ENCODE data around the gene MACROD2.
"Not testable (repeated sequence)": the region's sequence is repeated elsewhere in the genome, so short reads cannot be mapped to it uniquely, and the experiment has no call there.

MACROD2 gene

DNA sequence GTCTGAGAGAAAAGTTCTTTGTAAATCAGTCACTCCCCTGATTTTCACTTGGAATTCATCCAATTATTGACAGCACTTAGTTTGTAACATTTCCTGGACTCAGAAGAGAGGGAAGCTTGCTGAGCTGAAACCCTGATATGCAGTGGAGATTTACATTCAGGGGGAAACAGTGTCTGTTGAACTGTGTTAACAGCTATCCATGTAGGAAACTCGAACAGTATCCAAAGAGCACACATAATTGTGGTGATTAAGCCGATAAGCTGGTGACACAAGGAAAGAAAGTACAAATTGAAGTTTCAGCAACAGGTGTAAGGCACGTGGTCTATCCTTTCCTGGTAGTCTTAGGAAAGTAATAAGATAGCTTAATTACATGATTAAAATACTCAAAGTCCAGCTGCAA is 420.2 kb downstream of the MACROD2 start:
- DNase-seq = no peak

DNA sequence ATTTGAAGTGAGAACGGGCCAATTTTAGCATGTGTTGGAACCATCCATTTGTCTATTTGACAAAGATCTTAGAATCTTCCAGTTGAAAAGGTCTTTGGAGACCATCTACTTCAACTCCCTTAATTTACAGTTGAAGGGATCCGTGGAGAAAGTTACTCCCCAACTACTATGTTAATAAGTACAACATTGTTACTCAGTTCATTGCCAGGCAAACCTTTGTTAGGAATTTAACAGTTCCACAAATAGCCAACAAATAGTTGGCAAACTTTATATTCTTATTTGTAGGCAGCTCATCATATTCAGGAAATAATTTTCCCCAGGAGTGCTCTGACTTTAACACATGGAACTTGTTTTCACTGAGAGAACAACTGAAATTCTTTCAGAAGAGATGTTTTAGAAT is 423.1 kb downstream of the MACROD2 start:
- DNase-seq = no peak

DNA sequence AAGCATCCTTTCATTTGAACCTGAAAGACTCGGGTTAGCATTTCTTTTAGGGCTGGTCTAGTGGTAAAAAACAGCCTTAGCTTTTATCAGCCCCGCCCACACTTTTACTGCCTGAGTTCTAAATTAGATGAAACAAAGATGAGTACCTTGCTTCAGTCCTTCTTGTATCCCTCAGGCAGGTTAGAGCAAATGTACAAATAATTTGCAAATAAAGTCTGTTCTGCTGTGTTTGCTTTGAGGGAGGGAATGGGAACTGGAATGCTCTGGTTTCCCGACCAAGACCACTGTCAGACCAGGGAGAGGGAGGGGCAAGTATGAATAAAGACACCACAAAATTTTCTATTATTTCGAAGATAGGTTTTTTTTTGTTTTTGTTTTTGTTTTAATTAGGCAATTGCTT is 427.6 kb downstream of the MACROD2 start:
- DNase-seq = no peak

DNA sequence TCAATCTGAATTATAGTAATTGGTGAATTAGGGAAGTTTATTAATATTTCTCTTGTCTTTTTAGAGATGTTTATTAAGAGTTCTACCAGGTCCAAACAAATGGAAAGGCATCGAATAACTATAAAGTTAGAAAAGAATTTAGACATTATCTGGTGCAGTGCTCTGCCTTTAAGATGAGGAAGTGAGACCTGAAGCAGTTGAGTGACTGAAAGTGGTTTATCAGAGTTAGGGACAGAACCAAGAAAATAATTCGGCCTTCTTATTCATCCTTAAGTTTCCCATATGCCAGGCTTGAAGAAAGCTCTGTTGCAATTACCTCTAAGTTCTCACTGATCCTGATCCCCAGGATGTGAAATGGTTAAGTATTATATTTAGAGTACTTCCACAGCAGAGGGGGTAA is 436.3 kb downstream of the MACROD2 start:
- DNase-seq = no peak

DNA sequence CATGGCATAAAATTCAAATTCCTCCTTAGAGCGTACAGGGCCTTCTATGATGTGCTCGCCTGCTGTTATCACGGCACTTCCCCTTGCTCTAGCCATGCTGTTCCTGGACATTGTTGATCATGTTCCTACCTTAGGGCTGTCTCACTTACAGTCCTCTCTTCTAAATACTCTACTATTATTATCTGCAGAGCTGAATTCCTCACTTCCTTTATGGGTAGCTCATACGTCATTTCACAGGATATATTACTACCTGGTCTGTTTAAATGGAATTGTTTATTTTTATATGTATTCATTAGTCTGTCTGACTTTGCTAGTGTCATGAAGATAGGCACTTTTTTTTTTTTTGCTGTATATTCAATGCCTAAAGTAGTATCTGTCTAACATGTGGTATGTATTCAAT is 436.8 kb downstream of the MACROD2 start:
- no peak for DNase-seq

DNA sequence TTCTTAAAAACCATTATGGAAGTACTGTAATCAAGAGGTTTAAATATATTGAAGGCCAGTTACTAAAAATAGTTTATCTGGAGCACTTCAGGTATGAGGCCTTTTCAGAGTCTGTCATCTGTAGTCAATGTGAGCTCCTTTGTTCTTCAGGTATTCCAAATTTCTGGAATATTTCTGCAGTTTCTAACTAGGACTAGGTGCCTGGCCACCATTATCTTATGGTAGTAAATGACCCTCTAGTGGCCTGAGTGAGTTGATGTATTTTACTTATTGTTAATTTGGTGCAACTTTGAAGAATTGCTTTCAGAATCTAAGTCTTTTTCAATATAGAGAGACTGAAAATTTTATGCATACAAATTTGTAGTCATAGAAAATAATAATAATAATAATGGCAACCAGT is 437.3 kb downstream of the MACROD2 start:
- DNase-seq = no peak

DNA sequence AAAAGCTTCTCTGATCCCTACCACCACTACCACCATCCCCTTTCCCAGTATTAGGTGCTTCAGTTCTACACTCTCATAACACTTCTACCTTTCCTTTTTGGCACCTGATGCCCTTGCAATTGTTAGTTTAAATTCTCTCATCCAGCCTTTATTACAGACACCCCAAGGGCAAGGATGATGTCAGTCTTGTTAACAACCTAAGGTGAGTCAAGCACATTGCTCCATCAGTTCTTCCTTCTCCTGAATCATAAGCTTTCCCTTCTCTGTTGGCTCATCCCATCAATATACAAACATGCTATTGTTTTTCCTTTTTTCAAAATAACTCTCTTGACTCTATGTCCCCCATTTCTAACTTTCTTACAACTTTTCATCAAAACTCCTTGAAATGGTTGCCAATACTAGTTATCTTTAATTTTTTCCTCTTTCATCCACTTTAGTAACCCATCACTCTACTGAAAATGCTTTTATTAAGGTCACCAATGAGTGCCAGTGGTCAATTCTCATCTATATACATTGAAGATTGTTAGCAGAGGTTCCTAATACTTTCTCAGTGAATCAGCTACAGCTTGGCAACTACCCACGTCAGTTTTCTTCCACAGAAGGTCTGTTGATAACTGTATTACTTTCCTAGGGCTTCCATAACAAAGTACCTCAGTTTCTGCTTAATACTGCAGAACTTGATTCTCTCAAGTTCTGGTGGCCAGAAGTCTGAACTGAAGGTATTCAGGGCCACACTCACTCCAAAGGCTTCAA is 439.2 kb downstream of the MACROD2 start:
- DNase-seq = no peak

DNA sequence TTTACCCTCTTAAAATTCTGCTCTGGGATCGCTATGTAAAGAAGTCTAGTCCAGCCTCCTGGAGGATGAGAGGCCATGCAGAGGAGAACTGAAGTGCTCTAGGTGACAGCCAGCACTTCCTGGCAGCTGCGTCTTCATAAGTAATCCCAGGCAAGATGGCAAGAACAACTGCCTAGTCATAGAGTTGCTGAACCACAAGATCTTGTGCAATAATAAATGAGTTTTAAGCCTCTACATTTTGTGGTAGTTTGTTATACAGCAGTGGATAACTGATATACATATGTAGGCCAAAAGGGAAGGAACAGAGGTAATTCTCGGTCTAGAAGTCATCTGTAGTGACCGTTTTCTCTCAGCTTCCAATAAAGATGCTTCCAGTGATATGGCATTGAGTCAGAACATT is 445.9 kb downstream of the MACROD2 start:
- DNase-seq = no peak

DNA sequence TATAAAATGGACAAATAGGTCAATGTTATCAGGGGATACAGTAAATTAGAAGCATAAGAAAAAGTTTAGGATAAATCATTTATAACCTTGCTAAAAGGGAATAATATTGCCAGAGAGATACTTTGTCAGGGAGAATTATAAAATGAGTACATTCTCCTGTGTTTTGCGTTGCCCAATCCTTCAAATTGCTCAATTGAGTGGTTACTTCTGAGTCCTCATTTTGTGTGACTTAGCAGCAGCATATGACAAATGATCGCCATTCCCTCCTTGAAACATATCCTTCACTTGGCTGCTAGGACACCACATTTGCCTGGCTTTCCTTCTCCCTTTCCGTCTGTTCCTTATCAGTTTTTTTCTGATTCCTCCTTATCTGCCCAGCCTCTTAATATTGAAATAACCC is 448.8 kb downstream of the MACROD2 start:
- DNase-seq = no peak

DNA sequence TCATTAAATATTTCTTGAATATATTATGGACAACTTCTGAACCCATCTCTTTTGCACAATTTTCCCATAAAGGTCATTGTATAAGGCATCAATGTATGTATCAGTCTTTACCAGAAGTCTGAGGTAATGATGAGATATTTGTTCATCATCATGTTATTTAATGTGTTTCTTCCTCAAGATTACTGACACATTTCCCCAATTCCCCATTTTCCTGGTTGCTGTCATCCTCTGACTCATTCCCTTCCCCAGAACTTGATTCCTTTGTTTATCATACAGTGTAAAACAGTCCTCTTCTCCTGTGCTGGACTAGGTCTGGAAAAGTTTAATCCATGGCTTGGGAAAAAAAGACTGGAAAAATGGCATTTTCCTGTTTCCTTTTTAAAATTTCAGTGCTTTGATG is 450.0 kb downstream of the MACROD2 start:
- no peak for DNase-seq

DNA sequence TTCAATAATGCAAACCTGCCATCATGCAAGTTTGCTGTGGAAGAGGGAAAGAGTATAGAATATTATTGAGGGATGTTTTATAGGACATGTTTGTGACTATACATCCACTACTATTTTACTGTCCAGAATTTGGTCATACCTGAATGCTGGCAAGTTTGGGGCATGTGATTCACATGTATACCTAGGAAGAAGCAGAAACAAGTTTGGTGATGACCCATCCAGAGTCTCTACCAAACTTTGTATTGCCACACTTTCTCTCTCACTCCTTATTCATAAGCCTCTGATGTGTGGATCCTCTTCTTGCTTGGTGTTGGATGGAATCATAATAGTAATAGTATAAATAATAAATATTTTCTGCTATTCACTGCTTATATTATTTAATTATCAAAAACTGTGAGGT is 450.6 kb downstream of the MACROD2 start:
- no peak for DNase-seq

DNA sequence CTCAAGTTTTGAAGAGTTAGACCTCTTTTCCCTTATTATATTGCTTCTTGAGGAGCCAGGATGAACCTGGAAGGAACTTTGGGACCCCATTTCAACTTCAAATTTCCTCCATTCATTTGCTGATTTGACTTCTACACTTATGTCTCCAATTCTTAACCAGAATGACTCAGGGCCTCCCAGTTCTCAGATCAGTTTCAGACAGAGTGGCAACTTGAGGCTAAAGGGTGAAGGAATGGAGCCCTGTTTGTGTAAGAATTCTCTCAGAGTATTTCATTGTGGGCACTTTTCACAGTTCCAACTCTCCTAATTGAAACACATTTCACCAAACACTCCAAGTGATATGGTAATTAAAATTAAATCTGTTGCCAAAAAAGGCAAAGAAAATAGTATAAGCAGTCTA is 451.1 kb downstream of the MACROD2 start:
- DNase-seq = no peak

DNA sequence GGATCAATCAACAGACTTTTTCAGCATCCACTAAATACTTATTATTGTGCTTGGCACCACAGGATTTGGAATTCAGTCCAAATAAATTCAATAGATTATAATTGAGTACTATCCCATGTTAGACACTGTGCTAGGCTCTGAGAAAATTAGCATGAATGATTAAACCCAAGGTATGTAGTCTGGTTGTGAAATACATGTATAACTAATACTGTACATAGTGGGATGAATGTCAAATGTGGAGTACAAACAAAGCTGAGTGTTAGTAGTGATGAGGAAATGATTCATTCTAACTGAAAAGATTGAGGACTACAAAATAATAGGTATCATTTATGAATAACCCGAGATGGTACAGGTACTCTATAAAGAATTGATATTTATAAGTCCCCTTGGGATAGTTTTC is 454.0 kb downstream of the MACROD2 start:
- no peak for DNase-seq

DNA sequence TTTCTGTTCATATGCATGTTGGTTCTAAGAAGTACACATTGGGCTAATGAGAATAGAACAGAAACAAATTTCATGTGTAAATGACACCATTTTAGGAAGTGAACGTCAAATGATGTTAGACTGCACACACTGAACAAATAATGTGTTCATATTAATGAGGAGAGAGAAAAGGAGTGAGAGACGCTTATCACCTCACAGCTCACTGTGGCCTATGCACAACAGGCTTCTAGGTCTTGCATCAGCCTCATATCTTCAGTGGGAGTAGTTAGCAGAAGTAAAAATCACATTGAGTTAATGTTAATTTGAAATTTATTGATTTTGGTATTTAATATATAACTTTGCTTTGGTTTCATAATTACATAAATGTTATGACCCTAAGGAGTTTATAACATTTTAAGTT is 454.9 kb downstream of the MACROD2 start:
- no peak for DNase-seq

DNA sequence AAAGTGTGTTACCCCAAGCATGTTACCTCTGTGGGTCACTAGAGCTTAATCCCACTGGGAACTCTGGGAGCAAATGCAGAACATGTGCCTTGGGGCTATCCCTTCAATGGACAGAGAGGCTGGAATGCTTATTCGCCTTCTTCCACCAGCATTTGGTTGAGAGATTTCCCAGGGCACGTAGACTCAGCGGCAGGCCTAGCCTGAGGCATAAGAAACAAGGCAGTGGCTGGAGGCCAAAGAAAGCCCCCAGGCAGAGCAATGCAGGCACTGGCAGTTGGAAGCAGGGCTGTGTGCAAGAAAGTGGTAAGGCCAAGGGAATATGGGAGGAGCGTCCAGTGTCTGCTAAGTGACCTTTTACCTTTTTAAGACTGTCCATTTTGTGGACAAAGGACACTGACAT is 456.1 kb downstream of the MACROD2 start:
- no peak for DNase-seq

DNA sequence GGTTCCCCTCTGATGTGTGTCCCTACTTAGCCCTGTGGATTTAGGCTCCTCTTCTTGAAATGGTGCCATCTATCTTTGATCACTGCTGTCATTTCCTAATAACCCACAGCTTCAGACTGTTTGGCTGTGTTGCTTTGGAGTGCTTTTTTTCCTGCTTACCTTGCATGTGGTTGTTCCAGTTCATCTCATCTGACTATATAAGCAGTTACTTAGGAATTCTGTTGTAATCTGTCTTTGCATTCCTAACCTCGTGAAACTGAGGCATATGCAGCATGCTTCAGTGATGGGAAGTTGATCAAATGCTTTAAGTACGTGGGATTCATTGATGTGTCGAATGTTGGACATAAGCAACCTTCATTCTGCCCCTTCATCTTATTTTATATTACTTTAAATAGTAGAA is 457.9 kb downstream of the MACROD2 start:
- DNase-seq = no peak

DNA sequence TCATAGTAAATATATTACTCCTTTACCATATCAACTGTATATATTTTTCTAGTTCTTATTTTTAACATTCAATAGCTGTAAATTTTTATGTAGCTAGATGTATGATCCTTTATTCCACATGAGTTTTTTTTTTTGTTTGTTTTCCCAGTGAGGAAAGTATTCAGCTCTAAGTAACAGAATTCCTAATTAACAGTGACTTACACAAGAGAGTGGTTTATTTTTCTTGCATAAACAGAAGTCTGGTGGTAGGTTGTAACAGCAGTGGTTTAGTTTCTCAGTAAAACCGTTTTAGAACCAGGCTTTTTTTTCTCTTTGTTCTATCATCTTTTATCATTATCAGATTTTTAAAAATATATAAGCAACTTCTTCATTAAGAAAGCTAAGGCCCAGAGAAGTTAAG is 459.0 kb downstream of the MACROD2 start:
- no peak for DNase-seq

DNA sequence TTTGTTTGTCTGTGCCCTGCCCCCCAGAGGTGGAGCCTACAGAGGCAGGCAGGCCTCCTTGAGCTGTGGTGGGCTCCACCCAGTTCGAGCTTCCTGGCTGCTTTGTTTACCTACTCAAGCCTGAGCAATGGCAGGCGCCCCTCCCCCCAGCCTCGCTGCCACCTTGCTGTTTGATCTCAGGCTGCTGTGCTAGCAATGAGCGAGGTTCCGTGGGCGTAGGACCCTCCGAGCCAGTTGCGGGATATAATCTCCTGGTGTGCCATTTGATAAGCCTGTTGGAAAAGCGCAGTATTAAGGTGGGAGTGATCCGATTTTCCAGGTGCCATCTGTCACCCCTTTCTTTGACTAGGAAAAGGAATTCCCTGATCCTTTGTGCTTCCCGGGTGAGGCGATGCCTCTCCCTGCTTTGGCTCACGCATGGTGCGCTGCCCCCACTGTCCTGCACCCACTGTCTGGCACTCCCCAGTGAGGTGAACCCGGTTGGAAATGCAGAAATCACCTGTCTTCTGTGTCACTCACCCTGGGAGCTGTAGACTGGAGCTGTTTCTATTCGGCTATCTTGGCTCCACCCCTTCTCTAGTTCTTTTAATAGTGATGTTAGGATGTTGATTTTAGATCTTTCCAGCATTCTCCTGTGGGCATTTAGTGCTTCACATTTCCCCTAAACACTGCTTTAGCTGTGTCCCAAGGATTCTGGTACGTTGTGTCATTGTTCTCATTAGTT is 471.9 kb downstream of the MACROD2 start:
- DNase-seq = not testable (repeated sequence)

DNA sequence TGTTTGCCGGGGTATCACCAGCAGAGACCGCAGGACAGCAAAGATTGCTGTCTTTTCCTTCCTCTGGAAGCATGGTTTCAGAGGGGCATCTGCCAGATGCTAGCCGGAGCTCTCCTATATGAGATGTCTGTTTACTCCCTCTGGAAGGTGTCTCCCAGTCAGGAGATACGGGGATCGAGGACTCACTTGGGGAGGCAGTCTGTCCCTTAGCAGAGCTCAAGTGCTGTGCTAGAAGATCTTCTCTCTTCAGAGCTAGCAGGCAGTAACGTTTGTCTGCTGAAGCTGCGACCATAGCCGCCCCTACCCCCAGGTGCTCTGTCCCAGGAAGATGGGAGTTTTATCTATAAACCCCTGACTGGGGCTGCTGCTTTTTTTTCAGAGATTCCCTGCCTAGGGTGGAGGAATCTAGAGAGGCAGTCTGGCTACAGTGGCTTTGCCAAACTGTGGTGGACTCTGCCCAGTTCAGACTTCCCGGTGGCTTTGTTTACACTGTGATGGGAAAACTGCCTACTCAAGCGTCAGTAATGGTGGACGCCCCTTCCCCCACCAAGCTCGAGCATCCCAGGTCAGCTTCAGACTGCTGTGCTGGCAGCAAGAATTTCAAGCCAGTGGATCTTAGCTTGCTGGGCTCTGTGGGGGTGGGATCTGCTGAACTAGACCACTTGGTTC is 475.0 kb downstream of the MACROD2 start:
- no peak for DNase-seq

DNA sequence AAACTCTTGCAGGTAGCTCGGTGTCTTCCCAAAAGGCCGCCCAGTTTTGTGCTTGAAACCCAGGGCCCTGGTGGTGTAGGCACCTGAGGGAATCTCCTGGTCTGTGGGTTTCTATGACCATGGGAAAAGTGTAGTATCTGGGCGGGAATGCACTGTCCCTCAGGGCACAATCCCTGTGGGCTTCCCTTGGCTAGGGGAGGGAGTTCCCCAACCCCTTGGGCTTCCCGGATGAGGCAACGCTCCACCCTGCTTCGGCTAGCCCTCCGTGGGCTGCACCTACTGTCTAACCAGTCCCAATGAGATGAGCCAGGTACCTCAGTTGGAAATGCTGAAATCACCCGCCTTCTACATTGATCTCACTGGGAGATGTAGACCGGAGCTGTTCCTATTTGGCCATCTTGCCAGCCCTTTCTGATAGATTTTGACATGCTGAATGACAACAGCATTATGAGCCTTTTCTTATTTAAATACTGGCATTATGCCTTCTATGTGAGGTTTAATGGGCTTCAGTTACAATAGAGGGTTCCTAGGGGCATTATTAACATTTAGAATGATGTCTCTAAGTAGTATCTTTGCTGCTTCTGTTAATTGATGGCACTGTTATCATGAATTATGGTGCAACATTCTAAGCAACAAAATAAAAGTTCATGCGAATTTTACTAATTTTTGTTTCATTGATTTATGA is 475.8 kb downstream of the MACROD2 start:
- no peak for DNase-seq

DNA sequence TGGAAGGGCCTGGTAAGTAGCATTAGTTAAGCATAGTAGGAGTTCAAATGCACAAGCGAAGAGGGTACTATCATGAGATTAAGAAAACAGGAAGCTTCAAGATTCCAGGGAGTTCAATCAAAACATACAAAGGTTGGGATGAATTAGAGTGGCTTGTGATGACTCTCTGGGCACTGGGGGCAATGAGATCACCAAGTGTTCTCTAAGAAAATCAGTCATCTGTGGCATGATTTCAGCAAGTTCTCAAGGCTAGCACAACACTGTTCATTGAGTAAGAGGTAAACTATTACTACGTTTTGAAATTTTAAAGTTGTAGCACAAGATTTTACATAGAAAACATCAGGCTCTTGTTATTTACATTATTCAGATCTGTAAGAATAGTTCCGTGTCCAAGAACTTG is 481.8 kb downstream of the MACROD2 start:
- DNase-seq = no peak

DNA sequence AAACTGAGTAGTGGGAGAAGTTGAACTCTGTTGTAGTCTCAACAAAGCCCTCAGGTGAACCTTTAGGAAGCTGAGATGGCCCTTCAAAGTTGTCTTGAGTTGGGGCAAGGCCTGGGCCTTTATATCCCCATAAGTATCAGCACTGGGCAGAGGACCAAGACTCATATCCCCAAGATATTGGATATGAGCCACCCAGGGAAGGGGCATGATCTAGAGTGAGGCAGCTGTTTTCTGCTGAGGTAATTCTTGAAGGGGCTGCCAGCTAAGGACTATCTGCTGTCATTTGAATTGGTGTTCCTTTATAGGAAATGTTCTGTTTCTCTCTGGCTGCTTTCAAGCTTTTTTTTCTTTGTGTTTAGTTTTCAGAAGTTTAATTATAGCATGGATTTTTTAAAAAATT is 482.8 kb downstream of the MACROD2 start:
- no peak for DNase-seq

DNA sequence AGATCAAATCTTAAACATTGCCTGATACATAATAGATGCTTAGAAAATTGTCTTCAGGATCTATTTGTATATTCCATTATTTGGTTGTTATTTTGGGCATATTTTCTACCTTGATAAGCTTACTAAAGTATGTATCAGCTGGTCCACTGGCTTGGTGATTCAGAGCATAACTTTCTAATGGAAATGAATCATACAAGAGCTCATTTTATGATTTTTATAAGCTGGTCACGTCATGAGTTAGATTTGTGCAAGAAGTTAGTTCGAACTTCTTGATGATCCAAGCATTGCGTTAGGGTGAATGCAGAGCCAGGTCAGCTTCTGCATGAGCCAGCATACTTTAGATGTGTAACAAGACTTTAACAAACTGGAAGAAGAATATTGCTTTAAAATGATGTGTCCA is 486.5 kb downstream of the MACROD2 start:
- DNase-seq = no peak

DNA sequence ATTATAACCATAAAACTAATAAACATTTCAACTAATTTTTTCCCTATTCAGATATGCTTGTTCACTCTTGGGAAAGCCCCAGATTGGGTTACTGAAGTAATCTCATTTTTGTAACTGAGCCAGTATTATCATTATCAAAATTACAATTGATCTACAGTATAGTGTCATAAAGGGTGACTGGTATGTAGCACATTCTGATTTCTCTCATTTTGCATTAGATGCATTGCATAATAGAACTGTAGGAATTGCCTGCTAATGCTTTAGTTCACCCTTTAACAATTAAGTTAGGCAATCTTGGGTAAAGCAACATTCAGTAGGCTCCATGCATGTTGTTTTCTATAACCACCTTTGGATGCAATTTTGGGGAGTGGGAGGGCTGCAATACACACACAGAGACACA is 492.9 kb downstream of the MACROD2 start:
- no peak for DNase-seq

Measured in left hindlimb (tissue), 1 donor.